GM18499 (cell line): ENCODE data around the gene ARFGAP2.
"Not testable (repeated sequence)": the region's sequence is repeated elsewhere in the genome, so short reads cannot be mapped to it uniquely, and the experiment has no call there.

Source experiments
- ATAC-seq: cut with Tn5 transposase; IDR thresholded peaks from one replicate; pipeline ENCODE4 v1.9.1; 2021; ENCODE audit warnings: moderate number of reproducible peaks; ENCODE audit not compliant: insufficient read depth, unreplicated experiment

Gene ARFGAP2

DNA sequence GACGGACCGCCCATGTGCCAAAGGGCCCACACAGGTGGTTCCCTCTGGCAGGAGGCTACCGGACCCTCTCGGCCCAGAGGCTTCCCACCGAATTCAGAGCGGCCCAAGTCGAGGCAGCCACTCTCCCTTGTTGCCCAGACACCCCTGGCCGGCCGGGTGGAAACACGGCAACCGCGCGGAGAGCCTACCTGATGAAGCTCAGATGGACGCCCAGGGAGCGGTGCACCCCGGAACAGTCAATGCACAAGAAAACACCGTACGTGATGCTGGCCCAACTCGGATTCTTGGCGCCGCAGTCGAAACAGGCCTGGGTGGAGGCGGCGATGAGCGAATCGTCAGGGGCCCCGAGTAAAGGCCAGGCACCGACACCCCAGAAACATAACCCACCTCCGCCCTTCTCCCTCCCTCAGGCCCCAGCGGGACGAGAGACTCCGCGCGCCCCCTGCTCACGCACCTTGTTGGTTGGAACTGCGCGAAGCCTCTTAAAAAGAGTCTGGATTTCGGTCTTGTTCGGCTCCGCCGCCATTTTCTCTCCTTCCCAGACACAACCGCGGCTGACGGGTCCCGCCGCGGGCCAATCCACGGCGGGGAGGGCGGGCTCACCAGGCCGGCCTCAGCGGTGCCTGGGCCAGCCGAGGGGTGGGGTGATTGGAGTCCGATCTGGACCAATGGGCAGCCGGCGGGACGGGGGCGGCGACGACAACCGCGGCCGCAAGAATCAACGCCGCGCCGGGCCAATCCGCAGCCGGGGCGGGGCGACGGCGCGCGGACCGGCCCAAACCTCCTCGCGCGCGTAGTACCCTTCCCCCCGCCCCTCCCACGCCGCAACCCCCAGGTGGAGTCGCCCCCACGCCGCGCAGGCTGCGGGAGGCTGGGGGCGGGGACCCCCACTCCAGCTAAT lies at the start of gene ARFGAP2:
TSS of gene ARFGAP2 (minus strand) at position 552 of the 901 bp plus-strand sequence. CDS start at position 526, 26 bp downstream.
- ATAC-seq = peak; percentile 59

DNA sequence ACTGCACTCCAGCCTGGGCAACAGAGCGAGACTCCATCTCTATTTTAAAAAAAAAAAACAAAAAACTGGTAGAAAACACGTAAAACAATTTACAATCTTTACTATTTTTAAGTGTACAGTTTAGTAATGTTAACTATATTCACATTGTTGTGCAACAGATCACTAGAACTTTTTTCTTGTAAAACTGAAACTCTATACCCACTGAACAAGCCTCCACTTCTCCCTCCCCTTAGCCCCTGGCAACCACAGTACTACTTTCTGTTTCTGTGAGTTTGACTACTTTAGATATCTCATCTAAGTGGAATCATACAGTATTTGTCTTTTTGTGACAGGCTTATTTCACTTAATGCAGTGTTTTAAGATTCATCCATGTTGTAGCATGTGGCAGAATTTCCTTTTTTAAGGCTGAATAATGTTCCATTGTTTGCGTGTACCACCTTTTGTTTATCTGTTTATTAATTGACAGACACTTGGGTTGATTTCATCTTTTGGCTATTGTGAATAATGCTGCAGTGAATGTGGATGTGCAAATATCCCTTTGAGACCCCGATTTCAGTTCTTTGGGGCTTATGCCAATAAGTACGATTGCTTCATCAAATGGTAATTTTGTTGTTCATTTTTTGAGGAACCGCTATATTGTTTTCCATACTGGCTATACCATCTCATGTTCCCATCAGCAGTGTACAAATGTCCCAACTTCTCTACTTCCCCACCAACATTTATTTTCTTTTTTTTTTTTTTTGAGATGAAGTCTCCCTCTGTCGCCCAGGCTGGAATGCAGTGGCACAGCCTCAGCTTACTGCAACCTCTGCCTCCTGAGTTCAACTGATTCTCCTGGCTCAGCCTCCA lies 49.1 kb upstream of the ARFGAP2 start:
- peak; percentile 77 for ATAC-seq

DNA sequence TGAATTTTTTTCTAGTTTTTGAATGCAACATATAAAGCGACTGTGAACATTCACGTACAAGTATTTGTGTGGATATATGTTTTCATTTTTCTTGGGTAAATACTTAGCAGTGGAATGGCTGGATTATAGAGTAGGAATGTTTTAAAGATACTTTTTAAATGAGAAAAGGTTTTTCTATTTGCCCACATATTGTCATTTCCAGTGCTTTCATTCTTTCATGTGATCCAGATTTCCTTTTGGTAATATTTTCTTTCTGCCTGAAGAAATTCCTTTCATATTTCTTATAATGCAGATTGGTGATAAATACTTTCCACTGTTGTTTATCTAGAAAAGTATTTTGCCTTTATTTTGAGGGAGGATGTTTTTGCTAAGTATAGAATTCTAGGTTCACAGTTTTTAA lies 46.0 kb upstream of the ARFGAP2 start:
- no peak for ATAC-seq

DNA sequence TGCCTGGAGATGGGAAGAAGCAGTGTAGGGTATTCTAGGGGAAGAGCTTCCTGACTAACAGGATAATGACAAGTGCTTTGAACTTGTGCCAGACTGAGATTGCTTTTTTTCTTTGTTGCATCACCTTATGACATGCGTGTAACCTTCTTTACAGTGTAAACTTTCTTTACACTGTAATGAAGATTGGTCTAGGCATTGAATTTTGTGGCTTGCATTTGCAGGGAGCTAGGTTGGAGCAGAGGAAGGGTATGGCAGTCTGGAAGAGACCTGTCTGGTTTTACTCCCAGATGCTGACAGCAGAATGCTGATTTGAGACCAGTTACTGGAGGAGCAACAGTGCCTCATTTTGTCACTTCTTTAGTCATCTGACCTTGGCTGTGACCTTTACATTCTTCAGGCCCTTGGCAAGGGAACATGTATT lies 43.7 kb upstream of the ARFGAP2 start:
- ATAC-seq = no peak

DNA sequence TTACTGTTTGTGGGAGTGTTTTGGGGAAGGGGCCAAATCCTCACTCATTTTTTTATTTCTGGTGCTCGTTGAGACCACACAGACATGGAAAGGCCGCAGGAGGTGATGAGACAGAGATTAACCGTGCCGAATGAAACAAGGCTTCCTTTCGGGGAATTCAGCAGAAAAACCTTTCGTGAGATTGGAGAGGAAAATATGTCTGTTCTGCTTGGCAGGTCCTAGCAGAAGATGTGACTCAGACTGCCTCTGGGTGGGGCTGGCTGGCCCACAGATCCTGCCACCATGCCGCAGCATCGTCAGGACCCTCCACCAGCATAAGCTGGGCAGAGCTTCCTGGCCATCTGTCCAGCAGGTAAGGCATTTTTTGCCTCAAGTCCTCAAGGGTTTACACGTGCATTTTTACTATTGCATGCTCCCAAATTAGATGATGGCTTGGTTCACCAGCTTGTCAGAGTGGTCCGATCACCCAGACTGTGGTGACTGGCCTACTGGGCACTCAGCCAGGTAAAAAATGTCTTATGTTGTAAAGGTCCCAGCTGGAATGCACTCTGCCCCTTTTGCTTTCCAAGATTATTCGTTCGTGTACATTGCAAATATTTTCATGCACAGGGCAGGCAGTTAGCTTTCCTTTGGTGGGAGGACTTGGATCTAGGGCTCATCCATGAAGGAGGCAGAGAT lies 39.6 kb upstream of the ARFGAP2 start:
- ATAC-seq = no peak

DNA sequence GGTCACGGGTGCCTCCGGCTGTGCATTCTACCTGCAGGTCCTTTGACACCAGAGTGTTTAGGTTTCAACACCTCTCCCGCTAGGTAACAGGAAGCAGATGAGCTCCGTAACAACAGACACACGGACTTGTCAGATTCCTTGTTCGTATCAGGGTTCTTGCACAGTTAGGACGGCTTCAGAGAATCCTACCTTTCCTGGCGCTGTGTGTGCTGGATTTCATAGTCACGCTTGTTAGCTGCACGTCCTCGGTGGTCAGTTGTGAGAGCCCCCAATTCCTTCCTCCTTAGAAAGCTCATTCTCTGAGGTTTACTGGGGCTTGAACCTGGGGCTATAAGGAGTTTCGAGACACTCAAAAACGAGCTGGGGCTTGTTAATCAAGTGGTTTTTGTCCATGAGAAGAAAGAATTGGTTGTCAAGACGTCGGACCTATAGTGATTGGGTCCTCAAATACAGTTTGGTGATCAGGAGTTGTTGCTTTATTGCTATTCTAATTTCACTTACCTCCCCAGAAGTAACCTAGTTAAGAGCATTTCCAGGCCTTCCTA lies 38.8 kb upstream of the ARFGAP2 start:
- ATAC-seq = no peak

DNA sequence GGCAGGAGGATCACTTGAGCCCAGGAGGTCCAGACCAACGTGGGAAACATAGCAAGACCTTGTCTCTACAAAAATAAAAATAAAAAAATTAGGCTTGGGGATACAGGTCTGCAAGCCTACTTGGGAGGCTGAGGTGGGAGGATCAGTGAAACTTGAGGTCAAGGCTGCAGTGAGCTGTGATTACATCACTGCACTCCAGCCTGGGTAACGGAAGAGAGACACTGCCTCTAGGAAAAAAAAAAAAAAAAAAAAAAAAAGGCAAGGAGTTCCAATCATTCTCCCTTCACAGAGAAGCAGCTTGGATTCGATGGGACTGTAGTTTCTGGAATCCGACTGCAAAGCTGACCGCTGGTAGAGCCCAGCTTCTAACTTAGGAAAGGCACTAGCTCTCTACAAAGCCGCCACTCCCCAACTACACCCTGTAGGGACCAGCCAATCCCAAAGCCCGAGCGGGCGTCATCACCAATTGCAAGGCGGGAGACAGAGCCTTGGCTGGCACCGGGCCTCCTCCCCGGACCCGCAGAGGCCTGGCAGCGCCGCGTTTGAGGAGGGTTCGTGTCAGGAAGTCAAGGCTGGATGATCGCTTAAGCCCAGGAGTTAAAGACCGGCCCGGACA lies 37.4 kb upstream of the ARFGAP2 start:
- peak; percentile 36 for ATAC-seq

DNA sequence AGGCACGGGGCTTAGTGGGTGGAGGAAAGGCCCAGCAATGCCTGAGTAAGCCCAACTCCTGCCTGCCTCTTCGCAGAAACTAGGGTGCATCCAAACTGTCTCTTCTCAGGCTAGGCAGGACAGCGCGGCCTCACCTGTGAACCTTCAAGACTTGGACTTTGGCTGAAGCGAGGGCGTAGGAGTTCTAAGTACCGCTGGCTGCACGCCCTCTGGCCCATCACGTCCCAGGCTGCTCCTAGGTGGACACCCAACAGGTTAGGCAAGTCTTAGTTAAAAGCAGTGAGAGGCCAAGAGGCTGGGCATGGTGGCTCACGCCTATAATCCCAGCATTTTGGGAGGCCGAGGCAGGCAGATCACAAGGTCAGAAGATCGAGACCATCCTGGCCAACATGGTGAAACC lies 36.3 kb upstream of the ARFGAP2 start:
- ATAC-seq = no peak

DNA sequence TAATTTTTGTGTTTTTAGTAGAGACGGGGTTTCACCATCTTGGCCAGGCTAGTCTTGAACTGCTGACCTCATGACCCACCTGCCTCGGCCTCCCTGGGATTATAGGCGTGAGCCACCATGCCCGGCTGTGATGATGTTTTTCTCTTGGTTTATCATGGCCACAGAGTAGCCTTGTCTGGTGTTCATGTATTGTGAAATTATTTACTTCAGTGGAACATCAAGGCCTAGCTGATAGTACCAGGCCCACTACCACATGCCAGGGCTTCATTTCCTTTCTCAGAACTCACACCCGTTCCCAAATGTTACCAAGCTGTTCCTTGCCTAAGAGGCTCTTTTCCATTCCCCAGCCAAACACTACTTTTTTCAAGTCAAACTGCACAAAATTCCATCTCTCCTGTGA lies 31.9 kb upstream of the ARFGAP2 start:
- ATAC-seq = no peak

DNA sequence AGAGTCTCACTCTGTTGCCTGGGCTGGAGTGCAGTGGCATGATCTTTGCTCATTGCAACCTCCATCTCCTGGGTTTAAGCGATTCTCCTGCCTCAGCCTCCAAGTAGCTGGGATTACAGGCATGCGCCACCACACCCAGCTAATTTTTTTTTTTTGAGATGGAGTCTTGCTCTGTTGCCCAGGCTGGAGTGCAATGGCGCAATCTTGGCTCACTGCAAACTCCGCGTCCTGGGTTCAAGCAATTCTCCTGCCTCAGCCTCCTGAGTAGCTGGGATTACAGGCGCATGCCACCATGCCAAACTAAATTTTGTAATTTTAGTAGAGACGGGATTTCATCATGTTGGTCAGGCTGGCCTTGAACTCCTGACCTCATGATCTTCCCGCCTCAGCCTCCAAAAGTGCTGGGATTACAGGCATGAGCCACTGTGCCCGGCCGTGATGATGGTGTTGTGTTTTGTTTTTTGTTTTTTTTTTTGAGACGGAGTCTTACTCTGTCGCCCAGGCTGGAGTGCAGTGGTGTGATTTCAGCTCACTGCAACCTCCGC lies 31.4 kb upstream of the ARFGAP2 start:
- not testable (repeated sequence) for ATAC-seq

DNA sequence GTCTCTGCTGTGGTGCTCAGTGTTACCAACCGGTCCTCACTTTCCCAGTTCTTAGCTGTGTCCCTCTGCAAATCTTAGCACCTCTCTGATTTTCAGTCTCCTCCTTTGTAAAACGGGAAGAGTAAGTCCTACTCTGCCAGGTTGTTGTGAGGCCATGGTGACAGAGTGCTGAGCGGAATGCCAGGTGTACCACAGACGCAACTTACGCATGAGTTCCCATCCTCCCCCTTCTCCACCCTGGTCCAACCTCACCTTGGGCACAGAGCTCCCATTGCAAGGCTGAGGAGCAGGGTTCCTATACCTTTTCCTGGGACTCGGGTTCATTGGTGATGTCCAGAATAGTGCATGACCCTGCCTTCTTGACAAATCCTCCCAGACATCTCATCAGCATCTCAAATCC lies 30.8 kb upstream of the ARFGAP2 start:
- no peak for ATAC-seq

DNA sequence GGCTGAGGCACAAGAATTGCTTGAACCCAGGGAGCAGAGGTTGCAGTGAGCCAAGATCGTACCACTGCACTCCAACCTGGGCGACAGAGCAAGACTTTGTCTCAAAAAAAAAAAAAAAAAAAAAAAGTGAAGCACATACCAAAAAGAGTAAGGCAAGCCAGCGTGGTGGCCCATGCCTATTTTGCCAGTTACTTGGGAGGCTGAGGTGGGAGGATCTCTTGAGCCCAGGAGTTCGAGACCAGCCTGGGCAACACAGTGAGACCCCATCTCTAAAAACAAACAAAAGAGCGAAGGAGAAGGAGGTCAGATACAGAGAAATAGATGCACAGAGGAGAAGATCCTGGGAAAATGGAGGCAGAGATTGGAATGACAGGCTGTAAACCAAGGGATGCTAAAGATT lies 29.9 kb upstream of the ARFGAP2 start:
- not testable (repeated sequence) for ATAC-seq

DNA sequence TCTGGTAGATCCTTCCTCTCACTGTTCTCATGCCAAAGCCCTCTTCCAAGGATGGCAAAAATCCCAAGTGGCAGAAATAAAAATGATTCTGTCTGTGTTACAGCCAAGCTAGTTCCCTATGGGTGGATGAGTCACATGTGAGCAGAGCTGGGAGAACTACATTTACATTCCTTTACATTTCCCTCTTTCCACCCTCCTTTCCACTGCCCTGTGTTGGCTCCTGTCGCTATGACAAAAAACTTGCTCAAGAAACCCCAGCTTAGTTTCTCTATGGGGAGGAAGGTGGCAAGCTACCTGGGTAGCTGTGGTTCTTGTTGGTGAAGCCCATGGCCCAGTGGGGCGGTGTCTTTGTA lies 27.9 kb upstream of the ARFGAP2 start:
- ATAC-seq = no peak

DNA sequence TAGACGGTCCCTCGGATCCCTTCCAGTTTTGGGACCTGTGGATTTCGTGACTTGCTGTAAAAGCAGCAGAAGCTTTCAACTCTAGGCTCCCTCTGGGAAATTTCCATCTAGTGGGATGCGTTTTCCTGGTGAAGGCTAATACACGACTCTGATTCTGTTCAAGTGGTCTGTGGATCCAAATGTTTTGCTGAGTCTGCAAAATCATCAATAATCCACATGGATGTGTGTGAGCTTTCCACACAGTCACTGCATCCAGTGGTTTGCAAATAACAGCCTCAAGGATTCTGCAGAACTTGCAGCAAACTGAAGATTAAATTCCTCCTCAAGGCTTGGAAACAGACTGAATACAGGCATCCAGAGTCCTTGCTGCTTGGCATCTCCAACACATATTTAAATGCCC lies 25.9 kb upstream of the ARFGAP2 start:
- ATAC-seq = no peak

DNA sequence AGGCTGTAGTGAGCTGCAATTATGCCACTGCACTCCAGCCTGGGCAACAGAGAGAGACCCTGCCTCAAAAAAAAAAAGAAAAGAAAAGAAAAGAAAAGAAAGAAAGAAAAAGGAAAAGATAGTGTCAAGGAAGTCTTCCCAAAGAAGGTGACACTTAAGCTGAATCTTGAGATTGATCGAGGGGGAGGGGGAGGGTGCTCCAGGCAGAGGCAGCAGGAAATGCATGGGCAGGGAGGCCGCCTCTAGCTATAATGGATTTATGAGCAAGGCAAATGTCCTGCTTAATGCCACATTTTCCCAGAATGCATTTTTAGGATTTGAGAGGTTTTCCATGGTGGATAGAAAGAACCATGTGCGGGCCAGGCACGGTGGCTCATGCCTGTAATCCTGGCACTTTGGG lies 24.3 kb upstream of the ARFGAP2 start:
- no peak for ATAC-seq

DNA sequence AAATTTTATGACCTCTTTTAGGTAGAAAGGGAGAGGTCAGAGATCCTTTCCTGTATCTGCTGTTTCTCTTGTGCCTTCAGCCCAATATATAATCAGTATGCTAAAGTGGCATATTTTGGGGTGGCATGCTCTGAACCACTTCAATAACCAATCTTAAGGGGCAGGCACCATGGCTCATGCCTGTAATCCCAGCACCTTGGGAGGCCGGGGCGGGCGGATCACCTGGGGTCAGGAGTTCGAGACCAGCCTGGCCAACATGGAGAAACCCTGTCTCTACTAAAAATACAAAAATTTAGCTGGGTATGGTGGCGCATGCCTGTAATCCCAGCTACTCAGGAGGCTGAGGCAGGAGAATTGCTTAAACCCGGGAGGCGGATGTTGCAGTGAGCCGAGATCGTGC lies 21.5 kb upstream of the ARFGAP2 start:
- not testable (repeated sequence) for ATAC-seq

DNA sequence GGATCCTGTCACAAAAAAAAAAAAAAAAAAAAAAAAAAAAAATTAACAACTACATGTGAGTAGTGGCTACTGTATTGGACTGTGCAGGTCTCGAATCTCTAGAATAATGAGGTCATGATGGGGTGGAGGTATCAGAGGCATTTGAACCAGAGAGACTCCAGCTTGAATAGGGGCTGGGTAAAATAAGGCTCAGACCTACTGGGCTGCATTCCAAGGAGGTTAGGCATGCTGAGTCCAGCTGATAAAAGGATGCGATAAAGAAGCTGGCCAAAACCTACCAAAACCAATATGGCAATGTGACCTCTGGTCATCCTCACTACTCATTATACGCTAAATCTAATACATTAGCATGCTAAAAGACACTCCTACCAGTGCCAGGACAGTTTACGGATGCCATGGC lies 15.4 kb upstream of the ARFGAP2 start:
- ATAC-seq = no peak

DNA sequence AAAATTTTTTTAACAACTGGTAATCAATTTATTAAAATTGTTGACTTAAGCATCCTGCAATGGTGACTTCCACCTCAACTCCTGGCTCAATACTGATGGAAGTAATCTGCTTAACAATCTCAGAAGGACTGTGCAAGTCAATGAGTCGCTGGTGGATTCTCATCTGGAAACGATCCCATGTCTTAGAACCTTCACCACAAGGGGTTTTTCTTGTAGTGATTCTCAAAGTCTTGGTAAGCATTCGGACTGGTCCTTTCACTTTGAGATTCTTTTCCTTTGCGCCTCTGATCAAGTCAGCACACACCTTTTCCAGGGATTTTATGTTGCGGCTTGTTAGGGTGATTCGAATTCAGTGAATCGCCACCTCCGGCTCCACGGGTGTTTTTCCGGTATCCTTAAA lies 14.5 kb upstream of the ARFGAP2 start:
- not testable (repeated sequence) for ATAC-seq

DNA sequence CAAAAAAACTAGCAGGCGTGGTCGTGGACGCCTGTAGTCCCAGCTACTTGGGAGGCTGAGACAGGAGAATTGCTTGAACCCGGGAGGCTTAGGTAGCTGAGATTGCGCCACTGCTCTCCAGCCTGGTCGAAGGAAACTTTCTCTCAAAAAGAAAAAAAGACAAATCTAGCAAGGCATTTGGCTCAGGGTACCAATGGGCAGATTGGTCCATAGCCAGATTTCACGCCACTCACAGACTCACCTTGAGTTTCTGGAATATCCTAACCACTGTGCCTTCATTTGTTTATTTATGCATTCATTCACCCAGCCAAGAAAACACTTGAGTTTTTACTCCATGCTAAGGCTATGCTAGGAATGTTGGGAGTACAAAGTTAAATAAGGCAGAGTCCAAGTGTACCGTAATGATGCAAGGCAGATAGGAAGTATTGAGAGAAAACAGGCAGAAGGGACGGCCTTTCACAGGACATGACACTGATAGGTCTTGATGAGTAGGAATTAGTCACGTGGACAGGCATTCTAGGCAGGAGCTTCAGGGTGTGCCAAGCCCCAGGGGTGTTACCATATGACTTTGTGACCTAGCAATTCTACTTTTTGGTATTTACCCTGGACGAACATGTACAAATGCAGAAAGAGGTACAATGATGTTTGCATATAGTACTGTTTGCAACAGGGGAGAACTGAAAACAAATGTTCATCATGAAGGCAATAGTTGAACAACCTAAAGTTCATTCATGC lies 12.6 kb upstream of the ARFGAP2 start:
- ATAC-seq = no peak
